NOMO-1 (cell line): Measurements from ENCODE around the gene UBE2V1.
A peak's percentile ranks its signal among the peaks of the same experiment; 100 is the strongest.
"Not testable (repeated sequence)": the region's sequence is repeated elsewhere in the genome, so short reads cannot be mapped to it uniquely, and the experiment has no call there.

Experiments
- DNase-seq, 2 experiments: peaks; one replicate each; lab custom pipeline; 2025; ENCODE audit not compliant: unreplicated experiment in 2 of 2; lab: John Stamatoyannopoulos, UW

Gene UBE2V1

GRCh38 chr20:50097843-50098242, 15.1 kb downstream of the UBE2V1 start:
- no peak for DNase-seq

GRCh38 chr20:50096237-50096636, 16.7 kb downstream of the UBE2V1 start:
- DNase-seq = no peak

- no peak for DNase-seq
These were observed 17.4 kb downstream of the UBE2V1 start for GRCh38 chr20:50095476-50096078.

GRCh38 chr20:50094522-50094921, 18.4 kb downstream of the UBE2V1 start:
- no peak for DNase-seq

- no peak for DNase-seq
These were observed 19.7 kb downstream of the UBE2V1 start for GRCh38 chr20:50093240-50093639.

- no peak for DNase-seq
These were observed 20.5 kb downstream of the UBE2V1 start for GRCh38 chr20:50092436-50092835.

- DNase-seq = no peak
These were observed 23.2 kb downstream of the UBE2V1 start for GRCh38 chr20:50089787-50090177.

GRCh38 chr20:50089140-50089786, 23.7 kb downstream of the UBE2V1 start:
- no peak for DNase-seq

- DNase-seq = no peak
These were observed 24.9 kb downstream of the UBE2V1 start for GRCh38 chr20:50088022-50088421.

- DNase-seq = peak; percentile 70 to 87
These were observed 27.2 kb downstream of the UBE2V1 start for GRCh38 chr20:50085481-50086365.

- DNase-seq = no peak
These were observed 27.8 kb downstream of the UBE2V1 start for GRCh38 chr20:50085146-50085480.

- no peak for DNase-seq
These were observed 29.9 kb downstream of the UBE2V1 start for GRCh38 chr20:50083034-50083433.

GRCh38 chr20:50082056-50082455, 30.9 kb downstream of the UBE2V1 start:
- DNase-seq = not testable (repeated sequence)

GRCh38 chr20:50077818-50078601, 34.9 kb downstream of the UBE2V1 start:
- no peak for DNase-seq

GRCh38 chr20:50073500-50073899, 39.5 kb downstream of the UBE2V1 start:
- no peak for DNase-seq

GRCh38 chr20:50071039-50071888, 41.7 kb downstream of the UBE2V1 start:
- DNase-seq = peak; percentile 83 to 87

GRCh38 chr20:50070361-50070760, 42.6 kb downstream of the UBE2V1 start:
- DNase-seq = no peak

- DNase-seq = no peak
These were observed 44.8 kb downstream of the UBE2V1 start for GRCh38 chr20:50068041-50068651.

- no peak for DNase-seq
These were observed 45.5 kb downstream of the UBE2V1 start for GRCh38 chr20:50067461-50067860.

GRCh38 chr20:50067018-50067417, 45.9 kb downstream of the UBE2V1 start:
- no peak for DNase-seq
